Astrocyte (in vitro differentiated cells and primary cell): Measurements from ENCODE around the gene CCDC175. TPM values are rescaled to one million over a fixed set of nuclear protein-coding genes. Genes with fewer than 3 reads are reported as not detected.

ENCODE experiments used
- DNase-seq: peaks from one replicate; pipeline ENCODE4 v3.0.0-alpha.2; 2010; ENCODE audit warnings: low read depth
- FAIRE-seq: peaks from 2 replicates; lab custom pipeline; 2011; peaks lifted over from hg19 to GRCh38; lab: Jason Lieb, UNC
- H2AFZ ChIP-seq: 2 replicates; pipeline ENCODE4 v1.6.0; 2012; ENCODE audit warnings: low read depth, low read length, inconsistent platforms
- H3K27ac ChIP-seq: 2 replicates; pipeline ENCODE4 v1.5.1; 2011; ENCODE audit warnings: low read depth, low read length, inconsistent platforms
- H3K27me3 ChIP-seq: 2 replicates; pipeline ENCODE4 v1.6.0; 2011; ENCODE audit warnings: low read length, inconsistent platforms; ENCODE audit not compliant: insufficient read depth
- H3K36me3 ChIP-seq: 2 replicates; pipeline ENCODE4 v1.5.1; 2011; ENCODE audit warnings: low read length, inconsistent platforms; ENCODE audit not compliant: insufficient read depth
- H3K4me1 ChIP-seq: 2 replicates; pipeline ENCODE4 v1.5.1; 2011; ENCODE audit warnings: low read length, inconsistent platforms; ENCODE audit not compliant: insufficient read depth
- H3K4me2 ChIP-seq: 2 replicates; pipeline ENCODE4 v1.6.0; 2012; ENCODE audit warnings: low read length, inconsistent platforms
- H3K4me3 ChIP-seq: 2 replicates; pipeline ENCODE4 v1.5.1; 2011; ENCODE audit warnings: low read depth, mild to moderate bottlenecking, low read length, inconsistent platforms; ENCODE audit not compliant: insufficient read depth
- H3K79me2 ChIP-seq: 2 replicates; pipeline ENCODE4 v1.6.0; 2012; ENCODE audit warnings: mild to moderate bottlenecking, low read length, inconsistent platforms; ENCODE audit not compliant: insufficient read depth
- H3K9ac ChIP-seq: 2 replicates; pipeline ENCODE4 v1.6.0; 2012; ENCODE audit warnings: mild to moderate bottlenecking, low read length, inconsistent platforms
- H3K9me3 ChIP-seq: 2 replicates; pipeline ENCODE4 v1.5.1; 2012; ENCODE audit warnings: low read depth, mild to moderate bottlenecking, low read length, inconsistent platforms; ENCODE audit not compliant: insufficient read depth
- H4K20me1 ChIP-seq: 2 replicates; pipeline ENCODE4 v1.6.0; 2012; ENCODE audit warnings: low read length, inconsistent platforms; ENCODE audit not compliant: insufficient read depth
- H3K27ac Mint-ChIP-seq: one replicate; pipeline ENCODE4 v1.8.0; 2021; ENCODE audit warnings: mild to moderate bottlenecking, mixed read lengths; ENCODE audit not compliant: unreplicated experiment
- H3K27me3 Mint-ChIP-seq: one replicate; pipeline ENCODE4 v1.8.0; 2021; ENCODE audit warnings: low read depth, mixed read lengths; ENCODE audit not compliant: unreplicated experiment
- H3K36me3 Mint-ChIP-seq: one replicate; pipeline ENCODE4 v1.8.0; 2021; ENCODE audit warnings: low read depth, mixed read lengths; ENCODE audit not compliant: unreplicated experiment
- H3K4me1 Mint-ChIP-seq: one replicate; pipeline ENCODE4 v1.8.0; 2021; ENCODE audit warnings: low read depth, mixed read lengths; ENCODE audit not compliant: unreplicated experiment
- H3K4me3 Mint-ChIP-seq: one replicate; pipeline ENCODE4 v1.8.0; 2021; ENCODE audit warnings: mild to moderate bottlenecking, moderate library complexity, mixed read lengths; ENCODE audit not compliant: unreplicated experiment
- H3K9me3 Mint-ChIP-seq: one replicate; pipeline ENCODE4 v1.8.0; 2021; ENCODE audit warnings: mild to moderate bottlenecking, mixed read lengths; ENCODE audit not compliant: unreplicated experiment
- EZH2 ChIP-seq: IDR thresholded peaks from 2 replicates; pipeline ENCODE4 v1.6.1; 2012; ENCODE audit warnings: mild to moderate bottlenecking, low read length, inconsistent platforms; ENCODE audit not compliant: insufficient read depth
- total RNA-seq: library from RNA; stranded (reverse); gene quantifications from 2 replicates; pipeline ENCODE4 v1.2.1, GENCODE V29; 2021
- TF ChIP-seq, protein P1 (sequence below): IDR thresholded peaks from 2 replicates; pipeline ENCODE4 v1.5.1; 2011; ENCODE audit warnings: low read depth, mild to moderate bottlenecking, inconsistent platforms, low read length, moderate library complexity; ENCODE audit not compliant: insufficient read depth

Gene CCDC175
- total RNA-seq, 1 donor from 2014 or later, result not detected

DNA sequence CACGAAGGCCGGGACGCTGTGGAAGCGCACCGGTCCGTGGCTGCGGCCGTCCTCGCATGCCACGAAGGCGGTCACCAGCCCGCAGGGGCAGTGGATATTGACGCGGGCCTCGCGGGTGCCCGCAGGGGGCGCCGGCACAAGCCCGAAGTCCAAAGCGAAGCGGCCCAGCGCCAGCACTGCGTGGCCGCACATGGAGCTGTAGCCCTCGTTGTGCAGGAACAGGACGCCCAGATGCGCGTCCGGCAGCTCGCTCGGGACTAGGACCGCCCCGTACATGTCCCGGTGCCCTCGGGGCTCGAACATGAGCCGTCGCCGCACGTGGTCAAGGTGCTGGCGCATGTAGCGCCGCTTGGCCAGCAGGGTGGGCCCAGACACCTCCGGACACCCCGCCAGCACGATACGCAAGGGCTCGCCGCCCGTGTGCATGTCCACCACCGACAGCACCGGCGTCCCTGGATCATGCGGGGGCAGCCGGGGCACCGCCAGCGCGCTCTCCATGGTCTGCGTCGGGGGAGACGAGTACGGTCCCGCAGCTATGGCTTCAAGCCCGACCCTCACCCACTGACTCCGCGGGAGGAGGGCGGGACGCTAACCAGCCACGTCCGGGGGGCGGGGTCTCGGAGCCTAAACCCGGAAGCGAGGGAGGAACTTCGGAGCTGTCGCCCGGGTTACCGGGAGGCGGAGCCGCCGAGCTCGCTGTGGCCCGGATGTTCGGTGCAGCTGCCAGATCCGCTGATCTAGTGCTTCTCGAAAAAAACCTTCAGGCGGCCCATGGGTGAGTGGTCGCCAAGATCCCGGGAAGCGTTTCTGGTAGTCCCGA is 92.6 kb downstream of the CCDC175 start, which contains the start of the genes JKAMP and L3HYPDH:
Gene JKAMP (plus strand): TSS at position 699 of the 820 bp plus-strand sequence. CDS start 73 bp downstream, at position 772.
Gene L3HYPDH (minus strand): TSS at position 590 of the 820 bp plus-strand sequence. CDS start 92 bp downstream, at position 498.
- Mint-ChIP-seq H3K27me3 (no peaks in the 10 kb centered on the region), H3K36me3 (peaks cover 4% of the 10 kb centered on the region), H3K9me3 (no peaks in the 10 kb centered on the region), H3K27ac (peak within 1 kb of the TSS; percentile 100), H3K4me3 (peak within 1 kb of the TSS; percentile 99), H3K4me1 (peaks cover 31% of the 10 kb centered on the region)
- Histone ChIP-seq H3K4me2 (peak within 1 kb of the TSS; percentile 94), H3K4me1 (peaks cover 26% of the 10 kb centered on the region), H3K9me3 (no peaks in the 10 kb centered on the region), H3K36me3 (peaks cover 7% of the 10 kb centered on the region), H3K27me3 (no peaks in the 10 kb centered on the region), H2AFZ (peak within 1 kb of the TSS; percentile 90), H3K4me3 (peak within 1 kb of the TSS; percentile 85), H3K79me2 (peaks cover 96% of the 10 kb centered on the region), H3K9ac (peak within 1 kb of the TSS; percentile 96), H3K27ac (peak within 1 kb of the TSS; percentile 96), H4K20me1 (peaks cover 17% of the 10 kb centered on the region)
- TF ChIP-seq, protein P1, sequence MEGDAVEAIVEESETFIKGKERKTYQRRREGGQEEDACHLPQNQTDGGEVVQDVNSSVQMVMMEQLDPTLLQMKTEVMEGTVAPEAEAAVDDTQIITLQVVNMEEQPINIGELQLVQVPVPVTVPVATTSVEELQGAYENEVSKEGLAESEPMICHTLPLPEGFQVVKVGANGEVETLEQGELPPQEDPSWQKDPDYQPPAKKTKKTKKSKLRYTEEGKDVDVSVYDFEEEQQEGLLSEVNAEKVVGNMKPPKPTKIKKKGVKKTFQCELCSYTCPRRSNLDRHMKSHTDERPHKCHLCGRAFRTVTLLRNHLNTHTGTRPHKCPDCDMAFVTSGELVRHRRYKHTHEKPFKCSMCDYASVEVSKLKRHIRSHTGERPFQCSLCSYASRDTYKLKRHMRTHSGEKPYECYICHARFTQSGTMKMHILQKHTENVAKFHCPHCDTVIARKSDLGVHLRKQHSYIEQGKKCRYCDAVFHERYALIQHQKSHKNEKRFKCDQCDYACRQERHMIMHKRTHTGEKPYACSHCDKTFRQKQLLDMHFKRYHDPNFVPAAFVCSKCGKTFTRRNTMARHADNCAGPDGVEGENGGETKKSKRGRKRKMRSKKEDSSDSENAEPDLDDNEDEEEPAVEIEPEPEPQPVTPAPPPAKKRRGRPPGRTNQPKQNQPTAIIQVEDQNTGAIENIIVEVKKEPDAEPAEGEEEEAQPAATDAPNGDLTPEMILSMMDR, result peak; percentile 24
- TF ChIP-seq EZH2, result no peak
- DNase-seq, result peak; percentile 87
- FAIRE-seq, result no peak

DNA sequence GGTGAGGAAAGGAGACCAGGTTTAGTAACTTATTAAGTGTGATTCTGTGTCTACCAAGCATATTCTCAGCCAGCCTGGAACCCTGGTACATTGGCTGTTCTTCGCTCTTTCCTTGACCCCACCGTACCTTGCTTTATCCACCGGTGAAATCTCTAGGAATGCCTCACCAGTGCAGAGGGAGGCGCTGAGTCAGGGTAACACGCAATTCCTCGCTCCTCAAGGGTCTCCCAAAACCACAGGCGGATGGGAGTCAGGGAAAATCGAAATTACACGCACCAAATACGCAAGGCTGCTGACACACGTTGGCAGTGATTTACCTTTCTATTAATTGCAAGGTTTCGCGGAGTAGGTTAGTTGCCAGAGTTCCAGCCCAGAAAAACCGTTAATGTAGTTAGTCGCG is 93.2 kb downstream of the CCDC175 start:
- Histone ChIP-seq H3K4me2 (peak overlapping the region; percentile 94), H2AFZ (peak overlapping the region; percentile 71), H3K79me2 (peaks cover 96% of the 10 kb centered on the region), H3K4me3 (peak overlapping the region; percentile 85), H4K20me1 (peaks cover 11% of the 10 kb centered on the region), H3K9ac (peak overlapping the region; percentile 96), H3K36me3 (peaks cover 8% of the 10 kb centered on the region), H3K27me3 (no peaks in the 10 kb centered on the region), H3K4me1 (peaks cover 26% of the 10 kb centered on the region), H3K27ac (peak overlapping the region; percentile 96), H3K9me3 (no peaks in the 10 kb centered on the region)
- FAIRE-seq (no peak), DNase-seq (peak; percentile 88)
- TF ChIP-seq, protein P1, result no peak
- H3K27ac Mint-ChIP-seq, result peak overlapping the region; percentile 100
- H3K4me1 Mint-ChIP-seq, result peaks cover 28% of the 10 kb centered on the region
- H3K27me3 Mint-ChIP-seq, result no peaks in the 10 kb centered on the region
- no peaks in the 10 kb centered on the region for H3K9me3 Mint-ChIP-seq
- H3K36me3 Mint-ChIP-seq, result peaks cover 9% of the 10 kb centered on the region
- H3K4me3 Mint-ChIP-seq, result peak overlapping the region; percentile 99
